Frontal cortex (tissue), 4 donors: ENCODE measurements around the gene C11orf98. TPM values are rescaled to one million over a fixed set of nuclear protein-coding genes. Genes with fewer than 3 reads are reported as not detected.
"Not testable (repeated sequence)": the region's sequence is repeated elsewhere in the genome, so short reads cannot be mapped to it uniquely, and the experiment has no call there.

Source experiments
- DNase-seq, 2 donors: peaks; one replicate each; pipeline ENCODE4 v3.0.0; 2012; ENCODE audit warnings: low spot score in 2 of 2
- FAIRE-seq: peaks from 2 replicates; lab custom pipeline; 2012; peaks lifted over from hg19 to GRCh38; lab: Jason Lieb, UNC
- total RNA-seq: library from RNA; depleted of rRNA; stranded (reverse); fragments of >200 nt; gene quantifications from one replicate; pipeline ENCODE4 v1.2.3, GENCODE V29; 2014
- donor health status: control.
- donor health status: control.
- donor health status: control.

C11orf98 gene
- 25.3 TPM for total RNA-seq

DNA sequence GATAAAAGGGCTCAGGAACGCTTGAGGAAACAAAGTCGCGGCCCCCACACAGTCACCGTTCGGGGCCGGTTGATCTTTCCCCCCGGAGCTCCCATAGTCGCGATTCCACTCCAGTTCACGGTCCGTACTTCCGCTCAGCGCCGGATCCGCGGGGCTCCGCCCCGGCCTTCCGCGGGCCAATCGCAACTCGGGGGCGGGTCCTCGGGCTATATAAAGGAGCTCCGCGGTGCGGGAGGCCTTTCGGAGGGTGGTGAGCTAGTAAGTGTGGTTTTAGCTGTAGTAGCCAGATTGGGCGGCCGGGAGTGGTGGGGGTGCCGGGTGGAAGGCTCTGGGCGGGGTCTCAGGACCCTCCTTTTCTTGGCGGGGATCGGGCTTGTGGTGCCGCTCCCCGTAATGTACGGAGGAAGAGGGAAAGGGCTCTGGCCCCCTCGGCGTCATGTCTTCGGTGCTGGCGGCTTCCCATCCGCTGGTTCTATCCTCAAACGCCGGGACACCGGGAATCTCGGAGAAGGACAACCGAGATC, at the start of gene C11orf98, which contains the start of gene CSKMT:
Gene C11orf98 (minus strand): TSS at position 136 of the 524 bp plus-strand sequence. CDS start 41 bp downstream, at position 95.
Gene CSKMT (plus strand): TSS at position 238 of the 524 bp plus-strand sequence. CDS start 568 bp downstream, outside the sequence.
- DNase-seq (peak; percentile 92 to 98), FAIRE-seq (no peak)

DNA sequence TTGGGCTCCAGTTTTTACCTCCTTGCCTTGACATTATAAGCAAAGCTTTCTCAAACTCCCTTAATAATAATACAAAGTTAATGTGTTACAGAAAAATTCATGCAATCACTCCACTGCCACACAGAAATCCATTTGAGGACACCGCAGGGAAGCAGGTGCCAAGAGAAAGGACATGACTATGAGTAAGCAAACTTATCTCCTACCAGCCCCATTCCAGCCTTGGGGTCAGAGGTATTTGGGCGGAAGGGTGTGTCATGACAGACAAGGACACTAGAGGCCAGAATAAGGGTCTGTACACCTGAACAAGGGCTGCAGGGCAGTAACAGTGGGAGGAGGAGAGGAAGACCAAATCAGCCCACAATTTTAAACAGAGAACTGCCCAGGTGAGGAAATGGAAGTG, 48.3 kb upstream of the C11orf98 start:
- DNase-seq (no peak), FAIRE-seq (no peak)

DNA sequence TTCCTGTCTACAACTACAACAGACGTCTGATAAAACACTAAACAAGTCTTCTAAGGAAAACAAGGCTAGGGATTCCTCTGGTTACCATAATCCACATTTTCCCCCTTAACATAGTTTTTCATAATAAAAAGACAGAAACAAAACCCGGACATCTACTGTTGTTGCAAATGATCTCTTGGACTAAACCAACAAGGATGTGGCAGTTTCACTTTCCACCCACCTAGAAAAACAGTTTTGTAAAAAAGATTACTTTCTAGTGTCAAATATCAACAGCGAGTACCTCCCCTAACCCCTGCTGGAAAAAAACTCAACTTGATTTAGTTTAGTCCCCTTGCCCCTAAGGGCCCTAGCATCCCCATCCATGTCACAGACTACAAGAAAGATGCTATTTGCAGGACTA, 47.9 kb upstream of the C11orf98 start:
- DNase-seq (no peak), FAIRE-seq (no peak)

DNA sequence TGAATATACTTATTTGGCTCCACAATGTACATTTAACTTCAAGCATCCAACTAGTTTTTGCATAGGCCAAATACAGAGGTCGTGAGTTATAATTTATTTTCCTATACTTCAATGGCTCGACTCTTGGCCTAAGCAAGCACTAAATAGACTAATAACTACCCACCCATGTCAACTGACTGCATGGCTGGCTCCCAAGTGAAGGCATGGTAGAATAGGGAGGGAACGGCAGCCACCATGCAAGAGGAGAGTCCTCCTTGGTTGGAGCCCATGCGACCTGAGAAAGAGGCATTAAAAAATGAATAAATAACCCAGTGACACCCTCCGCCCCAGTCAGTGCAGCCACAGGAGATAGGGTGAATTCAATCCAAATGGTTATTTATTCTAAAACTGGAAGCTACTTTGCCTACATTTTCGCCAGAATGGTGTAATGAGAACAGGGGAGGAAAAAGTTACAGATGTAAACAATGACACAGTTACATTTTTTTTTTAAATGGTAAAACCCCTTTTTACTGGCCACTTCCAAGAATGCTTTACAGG, 47.3 kb upstream of the C11orf98 start:
- DNase-seq (no peak), FAIRE-seq (no peak)

DNA sequence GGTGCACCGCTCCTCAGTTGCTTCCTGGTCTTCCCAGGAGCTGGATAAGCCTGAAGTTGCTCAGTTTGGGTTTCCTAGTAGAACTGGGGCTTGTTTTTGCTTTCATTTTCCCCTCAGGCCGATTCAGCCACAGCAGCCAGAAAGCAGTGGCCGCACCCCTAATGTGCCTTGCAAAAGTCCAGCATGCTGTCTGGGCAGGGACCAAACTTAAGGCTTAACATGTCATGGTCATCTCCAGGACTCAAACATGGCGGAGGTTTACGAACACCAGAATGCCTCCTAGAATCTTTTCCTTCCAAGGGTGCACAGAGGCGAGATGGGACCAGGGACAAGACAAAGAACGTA, 45.0 kb upstream of the C11orf98 start:
- no peak for FAIRE-seq
- DNase-seq: no peak

DNA sequence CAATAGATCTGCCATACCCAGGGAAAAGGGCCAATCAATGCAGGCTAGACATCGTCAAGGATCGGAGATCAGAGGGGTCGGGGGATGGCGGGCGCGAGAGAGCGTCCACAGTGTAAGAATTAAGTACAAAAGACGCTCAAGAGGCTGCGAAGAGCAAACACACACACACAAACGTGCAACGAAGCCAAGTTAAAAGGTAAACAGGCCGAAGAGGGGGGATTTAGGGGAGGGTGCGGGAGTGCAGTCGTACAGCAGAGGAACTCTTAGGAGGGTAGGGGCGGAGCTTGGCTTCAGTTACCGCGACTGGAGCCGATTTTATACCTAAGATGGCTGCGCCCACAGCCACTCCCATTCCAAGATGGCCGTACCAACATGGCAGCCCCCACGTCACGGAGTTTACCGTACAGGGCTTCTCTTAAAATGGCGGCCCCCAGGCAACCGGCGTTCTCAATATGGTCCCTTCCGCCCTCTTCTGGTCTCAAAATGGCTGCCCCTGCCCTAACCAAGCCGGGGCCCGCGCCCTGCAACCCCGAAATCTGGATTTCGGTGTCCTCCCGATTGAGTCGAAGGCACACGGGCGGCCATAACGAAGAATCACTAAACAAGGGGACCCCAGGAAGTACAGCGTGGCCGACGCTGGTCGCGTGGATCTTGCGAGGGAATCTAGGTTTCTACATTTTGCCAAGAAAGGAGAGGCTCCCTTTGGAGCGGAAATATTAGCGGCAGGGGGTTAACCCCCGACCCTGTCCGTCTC, 44.4 kb upstream of the C11orf98 start:
- no peak for FAIRE-seq

DNA sequence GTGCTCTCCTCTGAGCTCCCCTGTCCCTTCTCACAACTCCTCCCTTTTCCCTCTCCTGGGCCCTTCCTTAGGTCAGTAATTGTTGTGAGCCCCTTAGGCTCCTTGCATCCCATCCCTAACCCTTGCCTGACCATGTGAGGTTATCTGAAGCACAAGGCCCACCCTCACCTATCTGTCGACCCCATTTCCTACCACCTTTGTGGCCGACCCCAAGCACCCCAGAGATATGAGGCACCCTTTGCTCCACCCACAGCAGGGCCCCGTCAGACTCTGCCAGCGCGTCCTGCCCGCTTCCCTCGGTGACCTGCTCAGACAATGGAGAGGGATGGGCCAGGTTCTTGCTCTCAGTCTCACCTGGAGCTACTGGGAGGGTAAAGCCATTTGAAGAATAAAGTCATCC, 43.8 kb upstream of the C11orf98 start:
- FAIRE-seq (no peak), DNase-seq (no peak)

More for the DNA sequence above, 44.4 kb upstream of the C11orf98 start:
- peak; percentile 84 to 86 for DNase-seq

DNA sequence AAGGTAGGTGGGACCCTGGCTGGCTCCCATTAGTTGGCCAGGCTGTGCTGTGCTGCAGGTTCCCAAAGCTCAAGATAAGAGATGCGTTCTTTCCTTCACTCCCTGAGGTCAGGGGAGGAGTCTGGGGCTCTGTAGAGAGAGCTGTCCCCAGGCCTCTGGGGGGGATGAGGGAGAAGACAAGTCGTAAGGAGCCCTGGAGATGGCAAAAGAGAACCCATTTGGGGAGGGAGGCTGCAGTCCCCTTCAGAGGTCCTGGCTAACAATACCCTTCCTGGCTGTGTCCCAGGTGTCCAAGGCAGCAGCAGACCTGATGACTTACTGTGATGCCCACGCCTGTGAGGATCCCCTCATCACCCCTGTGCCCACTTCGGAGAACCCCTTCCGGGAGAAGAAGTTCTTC, 43.4 kb upstream of the C11orf98 start:
- DNase-seq: no peak
- FAIRE-seq: no peak

DNA sequence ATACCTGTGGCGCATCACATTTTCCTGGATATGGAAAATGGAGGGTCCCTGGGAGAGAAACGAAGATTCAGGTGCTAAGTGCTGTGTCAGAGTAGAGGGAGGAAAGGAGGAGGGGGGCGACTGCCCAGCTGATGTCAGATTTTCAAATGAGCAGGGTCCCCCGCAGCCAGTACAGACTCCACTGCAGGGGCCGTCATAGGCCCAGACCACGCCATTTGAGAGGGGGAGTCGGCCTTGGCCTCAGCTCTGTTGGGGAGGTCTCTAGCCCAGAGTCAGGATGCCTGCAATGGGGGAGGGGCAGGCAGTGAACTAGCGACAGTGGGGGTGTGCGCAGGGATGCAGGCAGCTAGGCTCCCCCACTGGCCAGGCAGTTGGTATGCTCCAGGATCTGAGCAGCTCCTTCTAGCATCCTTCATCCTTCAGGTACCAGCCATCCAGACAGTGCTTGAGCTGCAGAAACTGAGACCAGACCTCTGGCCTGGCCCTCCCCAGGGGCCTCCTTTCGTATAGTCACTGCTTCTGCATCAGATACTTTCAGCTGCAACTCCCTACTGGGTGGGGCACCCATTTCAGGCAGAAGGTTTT, 42.4 kb upstream of the C11orf98 start, which contains the start of the genes BSCL2 and GNG3:
Gene BSCL2 (minus strand): TSS at position 148 of the 585 bp plus-strand sequence. CDS start 229 bp downstream, outside the sequence.
Gene GNG3 (plus strand): TSS at position 400 of the 585 bp plus-strand sequence. CDS start 620 bp downstream, outside the sequence.
- peak; percentile 39 to 53 for DNase-seq
- FAIRE-seq: no peak

DNA sequence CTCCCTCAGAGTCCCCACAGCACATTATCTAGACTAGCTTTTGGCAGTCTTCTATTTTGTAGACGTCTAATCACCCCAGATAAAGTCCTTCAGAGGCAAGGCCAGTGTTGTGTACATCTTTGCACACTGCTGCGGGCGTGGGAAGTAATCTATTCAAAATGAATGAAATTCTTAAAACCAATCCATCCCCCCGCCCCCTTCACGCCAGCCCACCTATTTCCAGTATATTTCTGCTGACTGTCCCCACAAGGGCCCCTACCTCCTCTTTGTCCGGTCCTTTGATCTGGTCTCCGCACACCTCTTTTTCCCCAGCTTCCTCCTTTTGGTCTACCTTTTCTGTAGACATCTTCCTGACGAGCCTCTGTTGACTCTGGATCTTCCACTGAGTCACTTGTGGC, 41.8 kb upstream of the C11orf98 start:
- DNase-seq (no peak), FAIRE-seq (no peak)

DNA sequence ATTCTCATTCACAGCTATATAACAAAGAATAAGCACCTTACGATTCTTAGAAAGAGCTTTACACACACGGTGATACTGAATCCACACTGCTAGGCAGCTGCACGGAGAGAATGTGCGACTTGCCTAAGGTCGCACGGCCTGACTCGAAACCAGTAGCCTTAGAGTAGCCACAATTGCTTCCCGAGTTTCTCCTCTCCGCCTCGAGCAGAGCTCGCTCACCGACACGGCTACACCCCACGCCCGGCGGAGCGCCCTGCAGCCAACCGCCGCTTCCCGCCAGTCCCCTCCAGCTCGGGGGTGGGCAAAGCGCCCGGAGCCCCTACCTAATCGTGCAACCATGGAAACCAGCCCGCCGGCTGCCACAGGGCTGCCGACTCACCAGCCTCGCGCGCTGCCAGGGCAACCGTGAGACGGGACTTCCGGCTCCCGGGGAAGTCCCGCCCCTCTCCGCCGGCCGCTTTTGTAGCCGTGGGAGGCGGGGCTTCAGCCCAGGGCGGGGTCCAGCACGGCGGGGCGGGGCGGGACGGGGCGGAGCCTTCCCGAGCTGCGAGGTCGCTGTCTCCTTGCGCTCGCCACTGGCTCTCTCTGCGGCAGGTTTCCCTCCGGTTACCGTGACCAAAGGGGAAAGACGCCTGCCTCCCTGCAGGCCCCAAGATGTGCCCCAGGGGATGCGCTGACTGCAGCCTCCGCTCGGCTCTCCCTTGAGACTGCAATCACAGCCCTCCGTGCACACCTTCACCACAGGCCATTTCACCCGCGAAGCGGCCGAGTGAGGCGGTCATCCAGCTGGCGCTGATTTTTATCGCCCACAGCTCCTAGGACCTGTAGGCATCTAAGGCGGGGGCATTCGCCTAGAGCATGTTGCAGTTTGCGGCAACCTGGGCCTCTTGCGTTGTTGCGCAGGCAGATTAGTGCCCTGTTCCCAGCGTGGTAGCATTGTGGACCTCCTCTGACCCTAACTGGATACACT, 41.2 kb upstream of the C11orf98 start:
- FAIRE-seq (no peak), DNase-seq (peak; percentile 93 to 97)

DNA sequence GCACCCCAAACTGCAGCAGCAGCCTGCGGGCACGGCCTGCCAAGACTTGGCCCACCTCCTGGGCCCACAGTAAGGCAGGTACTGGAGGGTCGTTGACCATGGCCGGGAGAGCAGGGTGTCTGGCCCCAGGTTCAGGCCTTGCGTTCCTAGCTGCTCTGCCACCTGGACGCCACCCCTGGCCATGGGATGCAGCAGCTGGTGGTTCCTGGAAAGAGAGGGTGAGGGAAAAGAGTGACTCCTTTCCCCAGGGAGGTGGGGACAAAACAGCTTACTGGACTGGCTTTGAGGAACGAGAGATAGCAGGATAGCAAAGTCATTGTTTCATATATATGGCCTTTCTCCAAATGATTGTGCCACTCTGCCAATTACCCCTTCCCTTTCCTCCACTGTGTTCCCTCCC, 40.4 kb upstream of the C11orf98 start:
- no peak for FAIRE-seq
- DNase-seq: no peak

DNA sequence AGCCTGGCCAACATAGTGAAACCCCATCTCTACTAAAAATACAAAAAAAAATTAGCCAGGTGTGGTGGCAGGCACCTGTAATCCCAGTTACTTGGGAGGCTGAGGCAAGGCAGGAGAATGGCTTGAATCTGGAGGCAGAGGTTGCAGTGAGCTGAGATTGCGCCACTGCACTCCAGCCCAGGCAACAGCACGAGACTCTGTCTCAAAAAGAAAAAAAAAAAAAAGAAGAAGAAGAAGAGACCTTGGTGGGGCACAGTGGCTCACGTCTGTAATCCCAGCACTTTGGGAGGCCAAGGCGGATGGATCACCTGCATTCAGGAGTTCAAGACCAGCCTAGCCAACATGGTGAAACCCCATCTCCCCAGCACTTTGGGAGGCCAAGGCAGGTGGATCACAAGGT, 38.9 kb upstream of the C11orf98 start:
- not testable (repeated sequence) for DNase-seq, FAIRE-seq

DNA sequence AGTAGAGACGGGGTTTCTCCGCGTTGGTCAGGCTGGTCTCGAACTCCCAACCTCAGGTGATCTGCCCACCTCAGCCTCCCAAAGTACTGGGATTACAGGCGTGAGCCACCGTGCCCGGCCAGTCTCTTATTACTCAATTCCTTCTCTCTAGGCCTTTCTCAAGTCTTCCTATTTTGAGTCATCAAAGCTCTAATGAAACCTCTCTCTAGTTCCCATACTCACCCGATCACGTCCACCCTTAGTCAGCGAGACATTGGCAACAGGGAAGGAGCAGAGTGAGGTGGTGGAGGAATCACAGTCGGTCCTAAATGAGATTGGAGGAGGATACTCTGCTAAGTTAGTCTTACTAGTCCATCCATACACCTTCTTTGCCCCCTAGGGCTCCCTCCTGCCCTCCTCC, 37.2 kb upstream of the C11orf98 start:
- no peak for FAIRE-seq
- no peak for DNase-seq

DNA sequence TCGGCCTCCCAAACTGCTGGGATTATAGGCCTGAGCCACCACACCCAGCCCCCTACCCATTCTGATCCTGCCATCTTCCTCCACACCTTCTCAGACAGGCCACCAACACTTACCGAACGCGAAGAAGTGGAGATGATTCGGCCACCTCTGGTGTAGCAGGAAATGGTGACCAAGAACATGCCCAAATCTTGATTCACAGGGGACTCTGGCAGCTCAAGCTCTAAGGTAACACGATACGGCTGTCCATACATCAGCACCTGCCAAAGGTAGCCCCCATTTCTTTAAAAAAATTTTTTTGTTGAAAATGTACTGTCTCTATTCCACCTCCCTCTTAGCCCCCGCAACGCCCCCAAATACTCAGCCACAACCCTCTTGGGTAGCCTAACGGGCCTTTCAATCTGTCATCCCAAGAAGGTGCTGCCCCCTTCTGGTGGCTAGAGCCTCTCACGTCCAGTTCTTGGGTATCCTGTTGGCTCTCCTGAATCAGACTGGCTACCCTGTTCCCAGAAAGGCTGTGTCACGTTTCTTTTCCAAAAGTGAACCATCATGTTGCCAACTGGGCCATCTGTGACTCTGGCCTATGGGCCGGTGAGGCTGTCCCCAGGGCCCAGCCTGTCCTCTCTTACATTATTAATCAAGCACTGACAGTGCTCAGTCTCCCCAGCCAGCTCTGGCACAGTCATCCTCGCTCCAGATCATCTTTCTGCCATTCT, 29.6 kb upstream of the C11orf98 start:
- FAIRE-seq: no peak
- DNase-seq: peak; percentile 59 to 75

DNA sequence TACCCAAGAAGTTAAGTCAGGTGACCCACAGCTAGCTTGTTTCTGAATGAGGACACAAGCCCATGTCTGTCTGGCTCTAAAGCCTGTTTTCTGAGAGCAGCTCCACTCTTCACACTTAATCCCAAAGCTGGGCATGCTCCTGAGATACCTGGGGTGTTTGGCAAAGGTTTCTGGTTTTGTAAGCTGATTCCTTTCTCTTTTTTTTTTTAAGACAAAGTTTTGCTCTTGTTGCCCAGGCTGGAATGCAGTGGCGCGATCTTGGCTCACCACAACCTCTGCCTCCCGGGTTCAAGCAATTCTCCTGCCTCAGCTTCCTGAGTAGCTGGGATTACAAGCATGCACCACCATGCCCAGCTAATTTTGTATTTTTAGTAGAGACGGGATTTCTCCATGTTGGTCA, 28.6 kb upstream of the C11orf98 start:
- not testable (repeated sequence) for DNase-seq, FAIRE-seq

DNA sequence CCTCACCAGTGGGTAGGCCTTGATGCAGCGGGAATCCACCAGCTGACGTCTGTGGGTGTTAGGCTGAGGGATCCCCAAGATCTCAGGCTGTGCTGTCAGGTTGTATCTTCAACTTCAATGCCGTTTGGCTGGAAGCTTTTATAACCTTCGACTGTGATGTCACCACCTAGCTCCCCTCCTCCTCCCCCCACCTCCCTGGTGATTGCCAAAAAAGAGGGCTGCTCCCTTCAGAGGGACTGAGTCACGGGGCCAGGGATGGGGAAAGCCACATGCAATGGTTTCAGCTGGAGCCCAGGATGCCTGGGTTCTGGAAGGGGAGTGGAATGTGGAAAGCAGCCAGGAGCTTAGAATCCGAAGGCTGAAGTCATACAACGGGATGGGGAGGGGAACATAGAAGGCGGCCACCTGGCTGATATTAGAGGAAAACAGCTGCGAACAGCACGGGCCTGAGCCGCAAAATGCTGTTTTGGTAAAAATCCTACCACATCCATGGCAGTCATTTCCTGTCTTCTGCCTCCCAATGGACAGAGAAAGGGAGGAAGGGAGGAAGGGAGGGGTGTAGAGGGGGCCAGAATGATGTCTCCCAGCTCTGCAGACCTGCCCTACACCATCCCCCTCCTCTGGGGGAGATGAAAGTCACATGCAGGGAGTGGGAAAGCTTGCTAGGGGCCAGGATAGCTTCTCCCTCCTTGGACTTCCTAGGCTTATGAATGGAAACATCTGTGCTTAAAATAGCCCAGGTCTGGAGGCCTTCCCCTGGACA, 24.6 kb upstream of the C11orf98 start, which contains the start of gene LRRN4CL:
Gene LRRN4CL (minus strand): TSS at position 110 of the 763 bp plus-strand sequence. CDS start 1,022 bp downstream, outside the sequence.
- DNase-seq: peak; percentile 14 to 70

DNA sequence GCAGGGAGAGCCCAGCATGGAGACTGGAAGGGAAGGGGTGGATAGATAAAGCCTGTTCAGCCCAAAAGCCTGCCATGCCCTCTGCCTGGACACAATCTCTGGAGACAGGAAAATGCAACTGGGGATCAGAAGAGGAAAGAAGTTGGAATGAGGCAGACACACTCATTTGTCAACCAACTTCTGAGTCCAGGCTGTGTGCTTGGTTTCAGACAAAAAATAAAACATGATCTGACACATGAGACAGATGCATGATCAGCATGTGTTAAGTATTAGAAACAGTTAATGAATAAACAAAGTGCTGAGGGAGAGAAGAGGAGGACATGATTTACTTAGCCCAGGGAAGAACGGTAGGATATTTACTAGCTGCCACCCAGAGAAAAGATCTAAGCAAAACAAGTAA, 23.5 kb upstream of the C11orf98 start:
- FAIRE-seq: no peak
- no peak for DNase-seq

More for the DNA sequence above, 24.6 kb upstream of the C11orf98 start, which contains the start of gene LRRN4CL:
- no peak for FAIRE-seq
